Right atrium auricular region (tissue), 2 donors: ENCODE measurements around the gene NAB2. TPM values are rescaled to one million over a fixed set of nuclear protein-coding genes. Genes with fewer than 3 reads are reported as not detected.
A peak's percentile ranks its signal among the peaks of the same experiment; 100 is the strongest.
"Not testable (repeated sequence)": the region's sequence is repeated elsewhere in the genome, so short reads cannot be mapped to it uniquely, and the experiment has no call there.

ENCODE experiments used
- DNase-seq: peaks from one replicate; pipeline ENCODE4 v3.0.0-alpha.2; 2019; ENCODE audit warnings: low spot score
- H3K27ac ChIP-seq, 2 donors: fragments of 200-600 bp; sonication (generic); 1 replicate in 1 of 2; 2 replicates in 1 of 2; pipeline ENCODE4 v1.5.1; 2016 to 2019
- H3K27me3 ChIP-seq, 2 donors: fragments of 200-600 bp; sonication (generic); one replicate each; pipeline versions ENCODE4 v1.5.1 to v1.6.0; 2017 to 2019
- H3K36me3 ChIP-seq: fragments of 200-600 bp; sonication (generic); one replicate; pipeline ENCODE4 v1.5.1; 2016
- H3K4me1 ChIP-seq, 2 donors: fragments of 200-600 bp; sonication (generic); one replicate each; pipeline versions ENCODE4 v1.5.1 to v1.6.0; 2017 to 2019
- H3K4me3 ChIP-seq, 2 donors: fragments of 200-600 bp; sonication (generic); 1 replicate in 1 of 2; 2 replicates in 1 of 2; pipeline ENCODE4 v1.5.1; 2017 to 2019; ENCODE audit warnings: mild to moderate bottlenecking in 1 of 2, moderate library complexity in 1 of 2
- H3K9me3 ChIP-seq, 2 donors: fragments of 200-600 bp; sonication (generic); one replicate each; pipeline ENCODE4 v1.5.1; 2019
- CTCF ChIP-seq, 2 donors: fragments of 200-600 bp; sonication (generic); IDR thresholded peaks; one replicate each; pipeline ENCODE4 v1.5.1; 2019; ENCODE audit warnings: antibody characterized with exemption in 2 of 2
- total RNA-seq, 2 donors: library from RNA; depleted of rRNA; stranded (reverse); fragments of >200 nt; gene quantifications; one replicate each; pipeline ENCODE4 v1.1.0, GENCODE V29; 2016

NAB2 gene
- total RNA-seq, 2 donors from 2014 or later, result 9.0 to 21.1 TPM

- Histone ChIP-seq H3K36me3 (no peaks in the 10 kb centered on the region), H3K27ac (peak overlapping the region in 1 of 2 donors; percentile 4), H3K27me3 (no peaks in the 10 kb centered on the region), H3K4me1 (peaks cover 0 to 8% of the 10 kb centered on the region in 2 donors), H3K9me3 (no peaks in the 10 kb centered on the region), H3K4me3 (no peak overlapping the region)
- no peak for TF ChIP-seq CTCF (IDR thresholded peaks at IDR 0.05)
- no peak for DNase-seq
Measured at GRCh38 chr12:57118711-57119271, 29.9 kb downstream of the NAB2 start.

GRCh38 chr12:57119294-57120085, 30.6 kb downstream of the NAB2 start:
- no peak for DNase-seq
- TF ChIP-seq CTCF (IDR thresholded peaks at IDR 0.05), result no peak
- no peak overlapping the region for H3K27ac ChIP-seq
- H3K4me1 ChIP-seq, result peaks cover 0 to 8% of the 10 kb centered on the region in 2 donors
- no peaks in the 10 kb centered on the region for H3K36me3 ChIP-seq
- no peaks in the 10 kb centered on the region for H3K9me3 ChIP-seq
- no peaks in the 10 kb centered on the region for H3K27me3 ChIP-seq
- H3K4me3 ChIP-seq, result no peak overlapping the region

GRCh38 chr12:57120718-57121117, 31.8 kb downstream of the NAB2 start:
- H3K27ac ChIP-seq, H3K27me3 ChIP-seq, H3K36me3 ChIP-seq, DNase-seq, H3K9me3 ChIP-seq, H3K4me3 ChIP-seq, H3K4me1 ChIP-seq: not testable (repeated sequence)

GRCh38 chr12:57123813-57124212, 34.9 kb downstream of the NAB2 start:
- H3K4me1 ChIP-seq, result peaks cover 0 to 17% of the 10 kb centered on the region in 2 donors
- H3K27ac ChIP-seq, result no peak overlapping the region
- H3K9me3 ChIP-seq, result no peaks in the 10 kb centered on the region
- no peaks in the 10 kb centered on the region for H3K36me3 ChIP-seq
- TF ChIP-seq CTCF (IDR thresholded peaks at IDR 0.05), result no peak
- H3K4me3 ChIP-seq, result no peak overlapping the region
- DNase-seq, result no peak
- H3K27me3 ChIP-seq, result no peaks in the 10 kb centered on the region

GRCh38 chr12:57124261-57124877, 35.5 kb downstream of the NAB2 start:
- Histone ChIP-seq H3K27me3 (no peaks in the 10 kb centered on the region), H3K9me3 (no peaks in the 10 kb centered on the region), H3K36me3 (no peaks in the 10 kb centered on the region), H3K27ac (no peak overlapping the region), H3K4me3 (no peak overlapping the region), H3K4me1 (peaks cover 0 to 16% of the 10 kb centered on the region in 2 donors)
- peak; percentile 83 for DNase-seq
- peak; percentile 84 to 97 for TF ChIP-seq CTCF (IDR thresholded peaks at IDR 0.05)

- H3K27me3 ChIP-seq, result no peaks in the 10 kb centered on the region
- H3K27ac ChIP-seq, result no peak overlapping the region
- no peaks in the 10 kb centered on the region for H3K9me3 ChIP-seq
- DNase-seq, result no peak
- H3K36me3 ChIP-seq, result no peaks in the 10 kb centered on the region
- H3K4me1 ChIP-seq, result peaks cover 0 to 33% of the 10 kb centered on the region in 2 donors
- TF ChIP-seq CTCF (IDR thresholded peaks at IDR 0.05), result no peak
- no peak overlapping the region for H3K4me3 ChIP-seq
Measured at GRCh38 chr12:57126061-57126460, 37.1 kb downstream of the NAB2 start.
